ENCODE measurements around the gene CD86.

GRCh38 chr3:122085673-122086072, 30.5 kb downstream of the CD86 start:
- TF ChIP-seq CTCF (IDR thresholded peaks at IDR 0.05; ENCODE audit: poor library complexity, severe bottlenecking), result no peak
- TF ChIP-seq MXI1 (conservative IDR thresholded peaks at IDR 0.05; ENCODE audit: poor library complexity, severe bottlenecking), result no peak

Measured in neural cell (in vitro differentiated cells).